ENCODE data around the gene ZP2.

- TF ChIP-seq CTCF (IDR thresholded peaks at IDR 0.05; ENCODE audit: low read depth, low read length, poor library complexity, severe bottlenecking) = no peak
- TF ChIP-seq EZH2phosphoT487 (IDR thresholded peaks at IDR 0.05; ENCODE audit: borderline replicate concordance, low read length) = no peak
These were observed 53.7 kb downstream of the ZP2 start for GRCh38 chr16:21157632-21158031.
